ENCODE results near the gene RPL22. TPM values are rescaled to one million over a fixed set of nuclear protein-coding genes. Genes with fewer than 3 reads are reported as not detected.

RPL22 gene
- total RNA-seq, 1 donor from 2014 or later: 305 TPM

GRCh38 chr1:6137758-6138157 is 61.6 kb downstream of the RPL22 start:
- H3K36me3 ChIP-seq (ENCODE audit: control insufficient read depth in 3 of 3, insufficient read depth in 3 of 3, low read length in 3 of 3): no peaks in the 10 kb centered on the region
- peaks cover 0 to 33% (median 3%) of the 10 kb centered on the region in 3 donors for H3K27me3 ChIP-seq (ENCODE audit: control insufficient read depth in 3 of 3, insufficient read depth in 3 of 3, low read length in 3 of 3)
- no peak overlapping the region for H3K27ac ChIP-seq (ENCODE audit: low read depth, low read length)
- no peaks in the 10 kb centered on the region for H3K4me1 ChIP-seq (ENCODE audit: control insufficient read depth in 3 of 3, insufficient read depth in 3 of 3, low read length in 3 of 3)
- no peak overlapping the region for H3K9ac ChIP-seq (ENCODE audit: low read depth in 1 of 3, low read length in 3 of 3)
- H3K9me3 ChIP-seq (ENCODE audit: control insufficient read depth in 3 of 3, low read length in 3 of 3): peaks cover 0 to 2% (median 0%) of the 10 kb centered on the region in 3 donors
- no peak overlapping the region for H3K4me3 ChIP-seq (ENCODE audit: low read length in 3 of 3)

GRCh38 chr1:6136516-6137220 is 62.7 kb downstream of the RPL22 start:
- H3K27ac ChIP-seq (ENCODE audit: low read depth, low read length): no peak overlapping the region
- H3K36me3 ChIP-seq (ENCODE audit: control insufficient read depth in 3 of 3, insufficient read depth in 3 of 3, low read length in 3 of 3): no peaks in the 10 kb centered on the region
- H3K4me1 ChIP-seq (ENCODE audit: control insufficient read depth in 3 of 3, insufficient read depth in 3 of 3, low read length in 3 of 3): no peaks in the 10 kb centered on the region
- H3K27me3 ChIP-seq (ENCODE audit: control insufficient read depth in 3 of 3, insufficient read depth in 3 of 3, low read length in 3 of 3): peaks cover 0 to 24% (median 7%) of the 10 kb centered on the region in 3 donors
- no peak overlapping the region for H3K4me3 ChIP-seq (ENCODE audit: low read length in 3 of 3)
- peaks cover 0 to 2% (median 0%) of the 10 kb centered on the region in 3 donors for H3K9me3 ChIP-seq (ENCODE audit: control insufficient read depth in 3 of 3, low read length in 3 of 3)
- H3K9ac ChIP-seq (ENCODE audit: low read depth in 1 of 3, low read length in 3 of 3): no peak overlapping the region

Other genes with a start within 250 kb of the RPL22 start
- gene NPHP4, start 207.2 kb downstream of the RPL22 start, total RNA-seq: 5.2 TPM
- 2.6 TPM for gene KCNAB2, start 153.7 kb downstream of the RPL22 start, total RNA-seq
- gene CHD5, start 19.3 kb downstream of the RPL22 start, total RNA-seq: not detected
- 14.1 TPM for gene RNF207, start 6.5 kb upstream of the RPL22 start, total RNA-seq
- 31.8 TPM for gene ICMT, start 36.4 kb upstream of the RPL22 start, total RNA-seq
- not detected for gene HES3, start 44.6 kb upstream of the RPL22 start, total RNA-seq
- gene GPR153, start 61.5 kb upstream of the RPL22 start, total RNA-seq: 4.7 TPM
- 3.7 TPM for gene ACOT7, start 194.2 kb upstream of the RPL22 start, total RNA-seq
- gene HES2, start 220.3 kb upstream of the RPL22 start, total RNA-seq: not detected
- gene ESPN, start 225.2 kb upstream of the RPL22 start, total RNA-seq: 0.52 TPM